Measurements from ENCODE around the gene WDR72.
"Not testable (repeated sequence)": the region's sequence is repeated elsewhere in the genome, so short reads cannot be mapped to it uniquely, and the experiment has no call there.

WDR72 gene

DNA sequence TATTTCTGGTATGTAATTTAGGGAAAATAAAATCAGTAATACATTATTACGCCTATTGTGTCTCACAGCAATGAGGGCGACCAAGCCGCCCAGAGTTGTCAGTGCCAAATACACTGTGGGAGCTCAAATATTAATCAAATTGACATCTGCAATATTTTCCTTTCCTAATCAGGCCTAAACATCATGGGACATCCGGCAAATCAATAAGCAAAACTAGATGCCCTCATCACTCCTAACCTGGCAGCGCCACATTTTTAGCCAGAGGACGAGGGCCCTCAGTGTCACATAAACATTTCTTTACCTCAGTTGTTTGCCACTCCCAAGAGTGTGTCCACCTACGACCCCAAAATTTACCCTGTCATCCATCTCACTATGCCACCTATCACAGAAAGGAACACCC is 64.1 kb downstream of the WDR72 start:
- no peak for DNase-seq

DNA sequence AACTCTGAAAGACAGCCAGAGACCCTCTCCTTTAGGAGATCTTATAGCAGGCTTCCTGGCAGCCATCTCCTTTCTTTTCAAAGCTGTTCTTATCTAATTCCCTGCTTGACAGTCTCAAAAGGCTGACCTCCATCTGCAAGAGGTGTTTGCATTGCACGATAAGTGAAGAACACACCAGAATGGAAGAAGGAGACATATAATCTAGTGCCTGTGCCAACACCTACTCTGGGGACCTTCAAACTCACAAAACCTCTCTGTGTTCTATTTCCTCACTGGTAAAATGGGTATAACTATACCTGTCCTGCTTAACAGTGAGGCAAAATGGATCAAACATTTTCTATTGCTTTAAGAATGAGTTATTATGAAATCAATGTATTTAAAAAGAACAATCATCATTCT is 65.0 kb downstream of the WDR72 start:
- DNase-seq, result no peak

DNA sequence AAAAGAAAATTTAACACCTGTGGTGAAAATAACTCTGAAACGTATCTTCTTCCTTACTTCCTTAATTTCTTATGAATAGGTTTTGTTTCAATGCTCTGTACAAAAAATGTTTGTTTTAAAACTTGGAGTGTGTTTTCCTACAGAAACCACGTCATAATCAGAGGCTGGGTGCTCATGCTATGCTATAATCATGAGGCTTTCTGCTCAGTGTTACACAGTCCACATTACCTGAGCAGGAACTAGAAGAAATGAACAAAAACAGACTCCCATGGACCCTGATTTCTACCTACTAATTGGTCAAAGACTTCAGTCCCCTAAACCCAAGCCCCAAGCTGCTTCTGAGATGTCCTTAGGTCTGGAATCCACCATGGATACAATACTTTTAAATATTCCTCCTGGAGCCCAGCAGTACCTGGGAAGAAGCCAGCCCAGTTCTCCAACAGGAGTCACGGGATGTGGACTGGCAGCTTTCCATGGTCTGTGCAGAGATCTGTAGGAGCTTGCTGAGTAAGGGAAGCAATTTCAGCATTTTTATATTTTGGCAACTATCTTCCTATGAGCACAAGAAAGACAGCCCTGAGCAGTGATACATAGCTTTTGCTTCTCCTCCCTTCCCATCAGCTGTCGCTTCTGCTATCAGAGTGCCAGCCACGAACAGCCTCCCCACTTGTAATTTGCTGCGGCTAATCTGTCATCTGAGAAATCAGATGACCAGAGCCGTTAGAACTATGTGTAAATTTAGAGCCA is 65.6 kb downstream of the WDR72 start:
- no peak for DNase-seq

DNA sequence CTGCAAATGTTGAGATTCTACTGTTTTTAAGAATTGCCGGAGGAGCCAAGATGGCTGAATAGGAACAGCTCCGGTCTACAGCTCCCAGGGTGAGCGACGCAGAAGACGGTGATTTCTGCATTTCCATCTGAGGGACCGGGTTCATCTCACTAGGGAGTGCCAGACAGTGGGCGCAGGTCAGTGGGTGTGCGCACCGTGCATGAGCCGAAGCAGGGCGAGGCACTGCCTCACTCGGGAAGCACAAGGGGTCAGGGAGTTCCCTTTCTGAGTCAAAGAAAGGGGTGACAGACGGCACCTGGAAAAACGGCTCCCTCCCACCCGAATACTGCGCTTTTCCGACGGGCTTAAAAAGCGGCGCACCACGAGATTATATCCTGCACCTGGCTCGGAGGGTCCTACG is 75.3 kb downstream of the WDR72 start:
- not testable (repeated sequence) for DNase-seq

DNA sequence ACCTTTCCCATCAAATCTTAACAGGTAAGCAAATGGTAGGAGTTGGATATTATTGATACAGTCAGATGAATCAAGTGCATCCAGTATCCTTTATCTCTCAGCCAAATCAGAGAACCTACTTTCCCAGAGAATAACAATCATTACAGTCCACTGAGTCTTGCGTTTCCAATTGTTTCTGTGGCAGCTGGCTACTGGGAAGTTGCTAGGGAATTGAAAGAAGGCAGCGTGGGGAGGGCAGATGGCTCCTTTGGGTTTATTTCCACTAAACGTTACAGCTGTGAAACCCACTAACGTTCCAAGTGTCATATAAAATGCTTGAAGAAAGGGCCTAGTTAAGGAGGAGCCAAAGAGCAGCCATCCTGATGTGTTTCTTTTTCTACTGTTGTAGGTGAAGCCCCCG is 78.4 kb downstream of the WDR72 start:
- no peak for DNase-seq

DNA sequence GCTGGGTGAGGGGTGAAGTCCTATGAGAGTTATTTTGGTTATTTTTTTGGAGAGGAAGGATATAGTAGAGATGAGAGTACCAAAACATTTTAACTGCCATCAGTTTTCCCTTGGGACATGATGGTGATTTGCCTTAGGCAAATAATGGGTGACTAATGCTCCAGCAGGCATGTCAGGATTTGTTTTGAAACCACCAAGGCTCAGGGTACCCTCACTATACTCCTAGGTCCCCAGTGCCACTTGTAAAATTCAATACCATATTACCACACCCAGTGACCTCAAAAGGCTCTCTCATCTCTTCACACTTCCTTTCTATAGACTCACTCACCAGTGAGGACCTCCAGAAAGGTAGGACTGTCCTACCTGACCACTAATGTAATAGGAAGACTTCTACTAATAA is 83.6 kb downstream of the WDR72 start:
- DNase-seq, result no peak

DNA sequence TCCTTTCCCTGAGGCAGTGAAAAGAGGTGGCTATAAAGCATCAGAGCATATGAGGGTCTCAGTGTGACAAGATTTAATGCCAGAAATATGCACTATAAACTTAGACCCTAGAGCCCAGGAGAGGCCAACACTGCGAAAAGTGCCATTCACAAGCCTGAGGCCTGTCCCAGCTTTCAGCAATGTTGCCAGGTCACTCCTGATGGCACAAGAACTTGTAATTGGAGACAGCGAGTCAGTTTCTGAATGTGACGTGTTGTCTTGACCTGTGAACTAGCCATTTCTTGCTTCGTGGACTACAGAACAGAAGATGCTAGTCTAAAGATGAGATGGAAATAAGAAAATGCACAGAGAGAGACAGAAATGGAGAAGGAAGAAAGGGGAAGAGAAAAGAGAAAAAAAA is 87.9 kb downstream of the WDR72 start:
- DNase-seq, result no peak

DNA sequence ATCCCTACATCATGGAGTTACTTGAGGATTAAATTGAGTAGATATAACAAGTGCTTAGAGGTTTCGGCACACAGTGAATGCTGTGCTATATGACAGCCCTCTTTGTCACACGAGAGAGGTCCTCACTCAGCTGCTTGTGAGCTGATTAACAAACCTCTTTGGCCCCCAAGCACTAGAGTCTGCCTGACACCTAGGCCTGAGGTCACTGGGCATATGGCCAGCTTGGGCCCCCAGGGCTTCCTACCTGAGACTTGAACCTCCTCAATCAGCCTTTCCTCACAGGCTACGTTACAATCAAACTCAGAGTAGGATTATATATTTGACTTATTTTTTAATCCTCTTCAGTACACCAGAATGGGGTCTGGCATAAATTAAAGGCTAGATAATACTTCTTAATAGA is 88.8 kb downstream of the WDR72 start:
- no peak for DNase-seq

DNA sequence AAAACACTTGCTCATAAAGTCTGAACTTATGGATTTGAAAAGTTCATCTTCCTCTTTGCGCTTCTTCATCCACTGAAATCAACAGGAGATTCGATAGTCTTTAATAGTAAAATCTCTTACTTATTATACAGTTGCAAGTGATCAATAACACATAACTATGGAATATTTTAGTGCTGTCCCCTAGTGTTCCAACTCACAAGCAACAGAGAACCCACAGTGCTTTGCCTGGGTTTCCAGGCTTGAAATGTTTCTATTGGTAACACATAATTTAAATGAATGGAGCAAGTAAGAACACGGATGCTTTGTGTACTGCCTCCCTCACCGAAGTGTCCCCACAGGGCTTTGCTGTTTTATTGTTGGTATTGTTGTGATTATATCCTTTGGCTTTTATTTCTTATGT is 93.5 kb downstream of the WDR72 start:
- no peak for DNase-seq

DNA sequence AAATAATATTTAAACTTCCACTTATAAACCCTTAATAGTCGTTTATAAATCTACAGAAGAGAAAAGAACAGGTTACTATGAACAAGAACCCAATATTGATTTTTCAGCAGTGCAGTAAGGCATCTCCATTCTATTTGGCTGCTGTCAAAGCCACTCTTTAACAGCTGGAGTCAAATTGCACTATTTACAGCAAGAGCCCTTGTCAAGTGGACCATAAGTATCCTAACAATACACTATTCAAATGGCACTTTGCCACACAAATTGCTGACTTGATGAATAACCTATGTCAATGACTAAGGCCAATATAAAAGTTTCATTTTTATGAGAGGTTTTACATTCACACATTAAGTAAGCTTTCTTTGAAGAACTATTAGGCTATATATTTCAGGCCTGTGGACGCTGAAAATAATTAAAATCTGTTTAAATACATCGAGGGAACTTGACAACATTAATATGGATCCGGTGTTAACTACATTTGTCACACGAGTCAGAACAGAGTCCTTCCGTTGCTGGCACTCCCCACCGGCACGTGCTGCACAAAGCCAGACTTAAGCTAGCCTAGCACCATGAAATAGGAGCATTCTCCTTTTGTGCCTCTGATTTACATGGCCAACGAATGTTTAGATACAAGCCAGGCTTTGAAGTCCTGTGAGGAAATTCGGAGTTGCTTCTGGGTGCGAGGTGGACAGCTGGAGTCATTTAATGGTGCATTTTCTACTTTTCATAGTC is 100.5 kb downstream of the WDR72 start:
- DNase-seq, result no peak

DNA sequence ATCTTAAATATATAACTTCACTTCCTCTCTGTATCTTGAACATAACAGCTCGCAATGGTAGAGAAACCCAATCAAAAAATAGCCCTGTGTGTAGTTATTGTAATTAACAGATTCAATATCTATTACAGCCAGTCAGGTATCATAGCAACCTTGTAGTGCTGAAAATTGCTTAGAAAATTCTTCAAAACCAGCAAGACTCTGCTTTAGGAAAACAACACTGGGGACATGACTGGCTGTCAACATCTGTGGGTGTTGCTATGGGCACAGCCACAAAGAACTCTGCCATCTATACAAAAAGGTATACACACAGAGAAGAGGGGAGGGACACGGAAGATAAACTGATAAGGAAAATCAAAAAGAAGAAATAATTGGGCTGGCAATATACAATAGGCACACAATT is 101.2 kb downstream of the WDR72 start:
- DNase-seq, result no peak

DNA sequence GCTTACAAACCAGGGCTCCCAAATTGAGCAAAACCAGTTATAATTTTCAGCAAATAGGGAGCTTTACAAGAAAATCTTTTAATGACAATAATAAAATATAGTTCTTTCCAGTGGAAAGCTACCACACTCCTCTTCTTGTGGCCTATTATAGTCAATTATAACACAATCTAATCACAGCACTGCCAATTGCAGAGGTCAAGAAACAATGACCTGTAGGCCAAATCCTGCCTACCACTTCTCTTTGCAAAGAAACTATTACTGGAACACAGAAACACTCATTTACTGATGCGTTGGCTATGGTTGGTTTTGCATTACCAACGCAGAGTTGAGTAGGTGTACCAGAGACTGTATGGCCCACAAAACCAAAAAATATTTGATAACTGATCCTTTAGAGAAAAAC is 110.5 kb downstream of the WDR72 start:
- DNase-seq, result no peak

DNA sequence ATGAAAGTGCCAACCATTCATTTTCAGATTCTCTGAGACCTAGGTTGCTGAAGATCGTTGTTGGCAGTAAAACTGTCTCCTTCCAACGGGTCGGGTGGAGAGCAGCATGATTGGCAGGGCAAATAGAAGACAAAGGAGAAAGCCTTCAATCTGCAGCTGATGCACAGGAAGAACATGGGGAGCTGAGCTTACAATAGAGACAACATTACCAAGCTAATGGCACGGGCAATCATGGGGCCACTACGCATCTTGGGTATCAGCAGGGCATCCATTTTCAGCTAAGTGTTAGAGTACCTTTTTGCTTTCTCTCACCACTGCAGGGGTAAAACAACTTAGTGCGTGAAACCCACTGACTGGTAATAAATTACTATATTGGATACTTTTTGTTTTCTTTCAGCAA is 114.8 kb downstream of the WDR72 start:
- no peak for DNase-seq

DNA sequence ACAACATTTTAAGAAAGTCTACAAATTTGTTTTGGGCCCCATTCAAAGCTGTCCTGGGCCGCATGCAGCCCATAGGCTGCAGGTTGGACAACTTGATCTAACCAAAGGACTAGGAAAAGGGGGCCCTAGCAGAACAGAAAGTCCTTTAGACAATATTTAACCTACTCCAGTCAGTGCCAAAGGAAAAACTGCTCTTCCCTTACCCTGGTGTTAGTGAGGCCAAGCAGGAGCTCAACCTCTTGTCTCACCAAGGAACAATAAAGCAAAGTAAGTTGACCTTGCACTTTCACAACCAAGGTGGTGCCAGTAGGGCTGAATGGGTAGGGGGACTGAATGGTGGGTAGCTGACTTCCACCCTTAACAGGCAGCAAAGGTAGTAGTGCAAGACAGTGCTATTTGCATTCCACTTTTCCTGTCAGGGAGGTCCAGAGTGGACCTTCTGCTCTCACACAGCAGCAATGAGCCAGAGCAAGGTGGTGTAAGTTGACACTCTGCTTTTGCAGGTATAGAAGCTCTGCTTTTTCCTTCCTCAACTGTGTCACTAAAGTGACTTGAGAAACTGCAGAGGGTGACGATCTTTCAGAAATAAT is 124.9 kb downstream of the WDR72 start:
- no peak for DNase-seq

DNA sequence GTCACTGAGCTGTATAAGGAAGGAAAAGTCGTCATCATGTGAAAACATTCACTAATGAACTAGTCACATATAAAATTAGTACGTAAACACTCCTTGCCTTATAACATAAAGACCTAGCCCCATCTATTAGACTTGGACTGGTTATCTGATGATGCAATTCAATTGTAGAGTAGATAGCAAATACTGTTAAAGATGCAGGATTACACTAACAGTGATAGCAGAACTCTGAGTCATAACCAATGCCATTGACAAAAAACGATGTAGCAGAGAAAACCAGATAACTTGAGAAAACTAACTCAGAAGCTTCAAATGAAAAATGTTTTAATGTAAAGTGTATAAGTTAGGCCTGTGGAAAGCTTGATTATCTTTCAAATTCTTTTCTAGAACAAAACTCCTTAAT is 132.2 kb downstream of the WDR72 start:
- DNase-seq, result no peak

DNA sequence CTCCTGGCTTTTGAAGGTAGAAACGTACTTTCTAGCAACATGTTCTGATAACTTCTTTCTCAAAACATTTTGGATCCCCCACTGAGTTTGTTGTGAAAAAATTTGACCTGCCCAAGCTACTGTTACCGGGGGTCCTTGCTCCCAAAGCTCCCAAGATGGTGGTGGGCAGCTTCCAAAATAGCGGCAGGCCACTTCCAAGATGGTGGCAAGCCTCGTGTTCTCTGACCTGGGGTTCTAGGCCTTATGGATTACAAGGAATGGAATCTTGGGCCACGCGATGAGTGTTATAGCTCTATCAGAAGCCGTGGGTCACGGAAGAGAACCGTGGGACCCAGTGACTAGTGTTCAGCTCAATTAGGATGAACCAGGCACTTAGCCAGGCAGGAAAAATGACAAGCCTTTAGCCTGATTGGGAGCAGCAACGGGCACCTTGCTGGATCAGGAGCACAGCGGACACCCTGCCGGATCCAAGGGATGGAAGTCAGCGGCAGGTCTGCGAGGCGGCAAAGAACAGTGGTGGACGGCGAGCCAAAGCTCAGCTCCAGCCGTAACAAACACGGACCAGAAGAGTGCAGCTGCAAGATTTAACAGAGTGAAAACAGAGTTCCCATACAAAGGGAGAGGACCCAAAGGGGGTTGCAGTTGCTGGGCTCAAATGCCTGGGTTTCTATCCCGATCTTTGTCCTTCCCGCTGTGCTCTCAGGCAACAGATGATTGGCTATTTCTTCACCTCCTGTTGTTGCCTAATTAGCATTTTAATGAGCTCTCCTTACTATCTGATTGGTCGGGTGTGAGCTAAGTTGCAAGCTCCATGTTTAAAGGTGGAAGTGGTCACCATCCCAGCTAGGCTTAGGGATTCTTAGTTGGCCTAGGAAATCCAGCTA is 133.3 kb downstream of the WDR72 start:
- no peak for DNase-seq

DNA sequence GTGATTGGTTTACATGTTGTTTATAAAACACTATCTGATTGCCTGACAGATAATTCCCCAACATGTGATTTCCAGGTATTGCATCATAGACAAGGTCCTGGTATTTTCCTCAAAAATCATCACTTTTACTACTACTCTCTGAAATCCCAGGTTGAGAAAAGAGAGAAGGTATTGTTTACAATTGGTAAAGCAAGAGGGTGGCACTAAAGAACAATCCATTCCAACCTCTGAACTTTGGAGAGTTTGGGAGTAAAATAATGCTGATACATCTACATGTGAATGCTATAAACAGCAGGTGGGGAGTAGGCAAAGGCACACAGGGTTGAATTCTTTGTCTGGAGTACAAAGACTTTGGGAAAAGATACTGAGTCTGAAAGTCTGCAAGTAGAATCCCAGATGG is 134.2 kb downstream of the WDR72 start:
- DNase-seq, result no peak

DNA sequence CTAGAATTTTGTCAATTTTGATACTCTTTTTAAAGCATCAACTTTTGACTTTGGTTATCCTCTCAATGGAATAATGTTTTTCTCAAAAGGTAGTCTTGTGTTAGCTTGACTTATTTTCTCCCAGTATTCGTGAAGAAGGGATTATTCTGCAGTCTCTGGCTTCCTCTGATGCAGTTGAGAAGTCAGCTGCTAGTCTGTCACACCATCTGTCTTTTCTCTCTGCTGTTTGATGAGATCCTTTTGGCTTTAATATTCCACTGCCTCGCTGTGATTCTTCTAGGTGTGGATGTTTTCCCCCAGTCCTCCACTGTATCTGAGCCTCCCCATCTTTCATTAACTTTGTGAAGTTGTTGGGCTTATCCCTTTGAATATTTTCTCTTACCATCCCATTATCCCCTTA is 141.0 kb downstream of the WDR72 start:
- DNase-seq, result no peak

DNA sequence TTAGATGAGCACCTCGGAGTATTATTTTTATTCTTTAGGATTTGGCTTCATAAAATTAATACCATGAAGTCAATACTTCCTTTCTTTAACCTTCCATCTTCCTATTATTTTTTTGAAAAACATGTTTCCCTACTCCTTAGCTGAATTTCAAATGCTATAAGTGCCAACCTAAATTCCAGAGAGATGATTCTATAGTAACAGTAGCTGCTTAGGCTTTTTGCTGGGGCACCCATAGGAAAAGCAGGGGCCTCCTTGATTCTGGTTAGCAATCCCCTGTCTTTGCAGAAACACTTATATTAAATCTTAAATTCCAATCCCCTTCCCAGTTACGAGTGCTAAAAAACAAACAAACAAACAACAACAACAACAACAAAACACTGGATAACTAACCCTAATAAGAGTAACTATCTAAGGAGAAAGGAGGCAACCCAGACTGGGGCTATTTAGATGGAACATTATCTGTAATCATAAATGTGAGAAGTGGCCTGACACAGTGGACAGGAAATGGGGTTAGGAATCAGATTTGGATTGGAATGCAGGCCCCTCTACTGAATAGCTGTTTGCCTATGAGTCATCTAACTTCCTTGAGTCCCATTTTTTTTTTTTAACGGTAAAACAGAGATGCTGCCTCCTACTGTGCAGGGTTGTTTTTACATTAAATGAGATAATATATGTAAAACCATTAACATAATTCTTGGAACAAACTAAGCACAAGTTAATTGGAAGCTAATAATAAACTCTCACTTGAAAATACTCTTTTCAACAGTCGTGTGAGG is 148.1 kb downstream of the WDR72 start:
- no peak for DNase-seq

DNA sequence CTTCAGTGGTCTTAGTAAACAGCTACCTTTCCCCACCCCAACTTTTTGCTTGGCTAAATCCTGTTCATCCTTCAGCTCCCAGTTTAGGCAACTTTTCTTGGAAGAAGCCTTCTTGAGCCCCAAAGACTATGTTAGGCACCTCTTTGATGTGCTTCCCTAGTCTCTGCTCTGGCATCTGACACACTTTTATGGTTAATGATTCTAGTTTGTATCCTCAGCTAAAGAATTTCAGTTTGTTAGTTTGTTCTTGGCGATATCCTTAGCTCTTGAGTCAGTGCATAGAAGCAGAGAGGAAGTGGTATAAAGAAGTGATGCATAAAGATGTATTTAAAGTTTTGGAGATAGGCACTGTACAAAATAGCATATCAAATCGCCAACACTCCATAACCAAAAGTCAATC is 168.4 kb downstream of the WDR72 start:
- no peak for DNase-seq

DNA sequence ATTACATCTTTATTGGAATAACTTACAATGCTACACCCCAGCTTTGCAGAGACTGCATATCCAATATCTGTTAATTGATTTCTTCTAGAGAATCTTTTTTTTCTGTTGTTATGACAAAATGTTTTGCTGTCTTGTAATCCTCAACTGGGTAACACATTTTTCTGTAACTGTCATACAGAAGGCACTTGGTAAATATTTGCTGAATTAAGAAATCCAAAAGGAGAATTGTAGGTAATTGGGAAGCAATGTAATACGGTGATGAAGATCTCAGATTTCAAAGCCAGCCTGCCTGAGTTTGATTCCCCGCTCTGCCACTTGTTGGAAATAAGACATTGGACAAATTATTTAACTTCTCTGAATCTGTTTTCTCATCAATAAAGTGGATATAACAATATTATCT is 169.1 kb downstream of the WDR72 start:
- DNase-seq, result no peak

DNA sequence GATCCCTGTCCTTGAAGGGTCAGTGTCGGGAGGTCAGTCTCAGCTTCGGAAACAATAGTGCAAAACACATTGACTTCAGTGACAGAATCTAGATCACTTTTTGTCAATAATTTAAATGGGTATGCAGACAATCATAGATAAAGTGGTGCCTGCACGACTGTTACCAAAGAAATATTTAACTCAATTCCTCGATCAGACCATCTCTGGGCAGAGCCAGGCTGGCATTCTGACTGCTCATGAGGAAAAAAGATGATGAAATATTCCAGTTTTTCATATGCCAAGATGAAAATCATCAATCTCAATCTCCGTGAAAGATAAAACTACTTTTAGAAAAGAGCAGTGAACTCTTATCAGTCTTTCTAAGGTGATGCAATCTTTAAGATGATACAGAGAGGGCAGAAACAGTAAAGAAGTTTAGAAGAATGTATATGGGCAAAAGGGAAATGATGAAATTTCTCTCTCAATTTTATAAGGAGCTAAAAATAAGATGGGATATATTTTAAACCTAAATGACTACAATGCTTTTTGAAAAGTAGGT is 169.9 kb downstream of the WDR72 start:
- DNase-seq, result no peak
